ENCODE data around the gene SELP. TPM values are rescaled to one million over a fixed set of nuclear protein-coding genes. Genes with fewer than 3 reads are reported as not detected.
"Not testable (repeated sequence)": the region's sequence is repeated elsewhere in the genome, so short reads cannot be mapped to it uniquely, and the experiment has no call there.

Gene SELP
- total RNA-seq, result 7.4 TPM
- long read RNA-seq, partial matches to known transcripts, result 8 of 19 reads
- long read RNA-seq, other reads (novel, unspliced or antisense), result 7 of 19 reads

DNA sequence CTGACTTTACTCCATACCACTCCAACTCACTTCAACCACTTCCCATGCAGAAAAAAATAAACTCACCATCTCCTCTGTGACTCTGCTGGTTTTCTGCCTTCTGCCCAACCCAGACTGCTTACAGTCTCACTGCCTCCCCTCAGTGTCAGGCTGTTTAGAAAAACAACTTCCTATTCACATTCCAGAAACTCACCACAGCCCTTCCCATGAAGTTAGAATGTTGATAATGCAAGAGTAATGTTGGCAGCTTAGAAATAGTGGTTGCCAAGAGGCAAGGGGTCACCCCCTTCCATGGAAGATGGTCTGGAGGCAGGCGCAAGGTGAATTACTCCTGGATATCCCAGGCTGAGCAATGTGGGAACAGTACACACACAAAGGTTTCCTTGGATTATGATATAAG, at the start of gene SELP:
TSS of gene SELP (minus strand) at position 119 of the 400 bp plus-strand sequence. CDS start at position 69, 50 bp downstream.
- intact Hi-C loops (cut with micrococcal nuclease), result no loop called here
- DNase-seq (no peak), ATAC-seq (no peak)

DNA sequence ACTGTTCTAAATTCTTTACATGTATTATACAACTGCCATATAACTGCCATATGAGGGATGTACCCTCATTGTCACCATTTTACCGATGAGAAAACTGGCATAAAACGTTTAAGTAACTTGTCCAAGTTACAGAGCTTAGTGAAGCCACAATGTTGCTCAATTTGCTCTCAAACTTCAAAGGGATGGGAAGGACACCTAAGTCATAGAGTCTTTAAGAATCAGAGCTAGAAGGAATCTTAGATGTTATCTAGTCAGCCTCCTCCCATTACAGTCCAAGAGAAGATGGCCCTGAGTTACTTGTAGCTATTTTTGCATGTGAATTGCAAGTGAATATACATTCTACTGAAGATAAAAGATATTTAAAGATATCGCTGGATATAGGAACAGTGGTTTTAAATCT, 49.8 kb upstream of the SELP start:
- intact Hi-C loops (cut with micrococcal nuclease), result no loop called here
- DNase-seq, result no peak
- ATAC-seq, result no peak

DNA sequence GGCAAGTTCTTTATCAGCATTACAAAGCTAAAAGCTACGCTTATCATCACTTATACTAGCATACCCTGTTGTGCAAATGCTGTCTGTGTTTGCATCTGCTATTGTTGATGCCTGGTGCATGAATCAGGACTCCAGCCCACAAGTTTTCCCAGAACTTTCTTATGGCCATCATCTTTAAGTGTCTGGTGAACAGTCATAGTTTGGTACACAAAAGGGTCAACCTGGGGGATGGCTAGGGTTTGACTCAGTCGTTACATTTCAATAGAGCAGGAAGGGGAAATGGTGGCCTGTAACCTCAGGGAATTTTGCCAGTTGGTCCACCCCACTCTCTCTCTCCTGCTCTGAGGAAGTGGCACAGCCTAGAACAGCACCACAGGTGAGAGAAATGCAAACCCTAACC, 46.1 kb upstream of the SELP start:
- DNase-seq (no peak), ATAC-seq (no peak)
- intact Hi-C loops (cut with micrococcal nuclease), result no loop called here

DNA sequence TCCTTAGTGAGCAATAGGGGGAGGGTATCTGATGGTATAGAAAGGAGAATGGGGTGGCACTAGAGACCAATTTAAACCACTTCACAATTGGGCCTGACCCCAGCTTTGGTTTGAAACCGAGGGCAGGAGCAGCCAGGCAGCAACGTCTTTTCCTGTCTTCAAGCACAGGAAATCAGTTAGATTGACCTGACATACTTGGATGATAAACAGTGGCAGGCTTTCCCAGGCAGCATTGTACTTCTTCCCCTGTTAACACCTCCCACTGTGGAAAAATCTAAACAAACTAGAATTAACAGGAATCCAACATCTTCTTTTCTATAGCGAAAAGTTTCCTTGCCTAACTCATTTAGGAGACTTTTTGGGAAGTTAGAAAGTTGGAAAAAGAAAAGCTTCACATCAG, 40.9 kb upstream of the SELP start:
- ATAC-seq (no peak), DNase-seq (no peak)
- intact Hi-C loops (cut with micrococcal nuclease), result no loop called here

DNA sequence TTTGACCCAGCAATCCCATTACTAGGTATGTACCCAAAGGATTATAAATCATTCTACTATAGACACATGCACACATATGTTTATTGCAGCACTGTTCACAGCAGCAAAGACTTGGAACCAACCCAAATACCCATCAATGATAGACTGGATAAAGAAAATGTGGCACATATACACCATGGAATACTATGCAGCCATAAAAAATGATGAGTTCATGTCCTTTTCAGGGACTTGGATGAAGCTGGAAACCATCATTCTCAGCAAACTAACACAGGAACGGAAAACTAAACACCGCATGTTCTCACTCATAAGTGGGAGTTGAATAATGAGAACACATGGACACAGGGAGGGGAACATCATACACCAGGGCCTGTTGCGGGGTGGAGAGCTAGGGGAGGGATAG, 40.3 kb upstream of the SELP start:
- ATAC-seq, result not testable (repeated sequence)

DNA sequence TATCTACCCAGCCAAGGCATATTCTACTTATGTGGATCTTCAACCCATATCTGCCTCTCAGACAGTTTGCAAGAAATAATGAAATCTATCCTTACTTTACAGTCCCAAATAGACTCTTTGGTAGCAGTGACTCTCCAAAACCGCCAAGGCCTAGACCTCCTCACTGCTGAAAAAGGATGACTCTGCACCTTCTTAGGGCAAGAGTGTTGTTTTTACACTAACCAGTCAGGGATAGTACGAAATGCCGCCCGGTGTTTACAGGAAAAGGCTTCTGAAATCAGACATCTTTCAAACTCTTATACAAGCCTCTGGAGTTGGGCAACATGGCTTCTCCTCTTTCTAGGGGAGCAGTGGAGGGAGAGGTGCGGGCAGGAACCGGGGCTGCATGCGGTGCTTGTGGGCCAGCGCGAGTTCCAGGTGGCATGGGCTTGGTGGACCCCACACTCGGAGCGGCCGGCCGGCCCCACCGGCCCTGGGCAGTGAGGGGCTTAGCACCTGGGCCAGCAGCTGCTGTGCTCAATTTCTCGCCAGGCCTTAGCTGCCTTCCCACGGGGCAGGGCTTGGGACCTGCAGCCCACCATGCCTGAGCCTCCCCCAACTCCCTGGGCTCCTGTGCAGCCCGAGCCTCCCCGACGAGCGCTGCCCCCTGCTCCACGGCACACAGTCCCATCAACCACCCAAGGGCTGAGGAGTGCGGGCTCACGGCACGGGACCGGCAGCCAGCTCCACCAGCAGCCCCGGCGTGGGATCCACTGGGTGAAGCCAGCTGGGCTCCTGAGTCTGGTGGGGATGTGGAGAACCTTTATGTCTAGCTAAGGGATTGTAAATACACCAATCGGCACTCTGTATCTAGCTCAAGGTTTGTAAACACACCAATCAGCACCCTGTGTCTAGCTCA, 38.0 kb upstream of the SELP start:
- ATAC-seq; DNase-seq; intact Hi-C loops (cut with micrococcal nuclease): not testable (repeated sequence)

More for the DNA sequence above, 40.3 kb upstream of the SELP start:
- DNase-seq; intact Hi-C loops (cut with micrococcal nuclease): not testable (repeated sequence)

DNA sequence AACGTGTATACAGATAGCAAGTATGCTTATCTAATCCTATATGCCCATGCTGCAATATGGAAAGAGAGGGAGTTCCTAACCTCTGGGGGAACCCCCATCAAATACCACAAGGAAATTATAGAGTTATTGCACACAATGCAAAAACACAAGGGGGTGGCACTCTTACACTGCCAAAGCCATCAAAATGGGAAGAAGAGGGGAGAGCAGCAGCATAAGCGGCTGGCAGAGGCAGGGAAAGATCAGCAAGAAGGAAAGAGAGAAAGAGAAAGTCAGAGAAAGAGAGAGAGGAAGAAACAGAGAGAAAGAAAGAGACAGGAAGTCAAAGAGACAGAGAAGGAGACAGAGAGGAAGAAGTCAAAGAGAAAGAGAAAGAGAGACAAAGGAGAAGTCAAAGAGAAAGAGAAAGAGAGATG, 37.3 kb upstream of the SELP start:
- intact Hi-C loops (cut with micrococcal nuclease); DNase-seq; ATAC-seq: not testable (repeated sequence)

DNA sequence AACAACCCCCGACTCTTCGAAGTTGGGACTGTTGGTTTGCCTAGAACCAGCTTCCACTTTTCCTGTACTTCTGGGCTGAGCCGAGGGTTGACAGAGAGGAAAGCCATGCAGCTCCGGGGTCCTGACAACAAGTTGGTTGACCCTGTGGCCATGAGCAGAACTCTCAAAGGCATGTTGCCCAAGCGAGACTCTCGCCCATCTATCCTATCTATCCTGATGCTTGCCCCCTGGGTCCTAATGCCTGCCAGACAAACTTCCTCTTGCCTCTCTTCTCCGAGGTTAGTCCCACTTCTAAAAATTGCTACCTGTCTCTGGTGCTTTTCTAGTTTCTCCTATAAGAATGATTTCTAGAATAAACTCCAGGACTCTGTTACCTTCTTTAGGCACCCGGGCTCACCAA, 32.8 kb upstream of the SELP start:
- intact Hi-C loops (cut with micrococcal nuclease); DNase-seq; ATAC-seq: not testable (repeated sequence)

DNA sequence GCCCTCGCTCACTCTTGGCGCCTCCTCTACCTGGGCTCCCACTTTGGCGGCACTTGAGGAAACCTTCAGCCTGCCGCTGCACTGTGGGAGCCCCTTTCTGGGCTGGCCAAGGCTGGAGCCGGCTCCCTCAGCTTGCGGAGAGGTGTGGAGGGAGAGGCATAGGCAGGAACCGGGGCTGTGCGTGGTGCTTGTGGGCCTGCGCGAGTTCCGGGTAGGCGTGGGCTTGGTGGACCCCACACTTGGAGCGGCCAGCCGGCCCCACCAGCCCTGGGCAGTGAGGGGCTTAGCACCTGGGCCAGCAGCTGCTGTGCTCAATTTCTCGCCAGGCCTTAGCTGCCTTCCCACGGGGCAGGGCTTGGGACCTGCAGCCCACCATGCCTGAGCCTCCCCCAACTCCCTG, 31.1 kb upstream of the SELP start:
- DNase-seq; intact Hi-C loops (cut with micrococcal nuclease); ATAC-seq: not testable (repeated sequence)

DNA sequence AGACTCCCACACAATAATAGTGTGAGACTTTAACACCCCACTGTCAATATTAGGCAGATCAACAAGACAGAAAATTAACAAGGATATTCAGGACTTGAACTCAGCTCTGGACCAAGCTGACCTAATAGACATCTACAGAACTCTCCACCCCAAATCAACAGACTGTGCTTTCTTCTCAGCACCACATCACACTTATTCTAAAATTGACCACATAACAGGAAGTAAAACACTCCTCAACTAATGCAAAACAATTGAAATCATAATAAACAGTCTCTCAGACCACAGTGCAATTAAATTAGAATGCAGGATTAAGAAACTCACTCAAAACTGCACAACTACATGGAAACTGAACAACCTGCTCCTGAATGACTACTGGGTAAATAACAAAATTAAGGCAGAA, 28.9 kb upstream of the SELP start:
- intact Hi-C loops (cut with micrococcal nuclease); DNase-seq; ATAC-seq: not testable (repeated sequence)

DNA sequence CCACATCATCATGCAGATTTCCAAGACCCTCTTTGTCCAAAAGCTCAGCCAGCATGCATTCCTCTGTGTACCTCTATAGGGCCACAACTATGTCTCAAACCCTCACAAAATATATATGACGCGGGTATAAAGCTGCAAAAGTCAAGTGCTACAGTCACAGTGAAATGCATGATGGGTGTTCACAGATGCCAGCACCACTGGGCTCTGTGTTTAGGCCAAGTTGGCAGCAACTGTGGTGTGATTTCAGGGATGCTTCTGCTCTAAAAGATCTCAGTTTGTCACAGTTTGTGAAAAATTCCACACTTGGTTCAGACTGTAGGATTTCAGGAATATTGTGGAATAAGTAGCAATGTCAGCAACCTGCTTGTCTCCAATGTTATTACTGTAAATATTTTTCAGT, 23.9 kb upstream of the SELP start:
- intact Hi-C loops (cut with micrococcal nuclease), result no loop called here
- no peak for DNase-seq
- ATAC-seq, result no peak

DNA sequence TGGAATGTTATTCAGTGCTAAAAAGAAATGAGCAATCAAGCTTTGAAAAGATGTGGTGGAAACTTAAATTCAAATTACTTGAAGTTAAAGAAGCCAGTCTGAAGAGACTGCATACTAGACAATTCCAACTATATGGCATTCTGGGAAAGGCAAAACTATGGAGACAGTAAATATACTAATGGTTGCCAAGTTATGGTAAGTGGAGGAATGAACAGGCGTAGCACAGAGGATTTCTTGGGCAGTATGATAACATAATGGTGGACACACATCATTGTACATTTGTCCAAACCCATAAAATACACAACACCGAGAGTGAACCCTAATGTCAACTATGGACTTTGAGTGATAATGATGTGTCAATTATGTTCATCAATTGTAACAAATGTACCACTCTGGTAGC, 21.1 kb upstream of the SELP start:
- intact Hi-C loops (cut with micrococcal nuclease), result no loop called here
- ATAC-seq, result no peak
- DNase-seq, result no peak

DNA sequence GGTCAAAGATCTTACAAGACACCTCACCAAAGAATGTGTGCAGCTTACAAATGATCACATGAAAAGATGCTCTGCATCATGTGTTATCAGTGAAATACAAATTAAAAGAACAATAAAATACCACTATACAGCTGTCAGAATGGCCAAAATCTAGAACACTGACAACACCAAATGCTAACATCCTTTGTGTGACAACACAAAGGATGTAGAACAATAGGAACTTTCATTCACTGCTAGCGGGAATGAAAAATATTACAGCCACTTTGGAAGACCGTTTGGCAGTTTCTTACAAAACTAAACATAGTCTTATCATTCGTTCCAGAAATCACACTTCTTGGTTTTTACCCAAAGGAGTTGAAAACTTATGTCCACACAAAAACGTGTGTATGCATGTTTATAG, 20.6 kb upstream of the SELP start:
- no peak for ATAC-seq
- no peak for DNase-seq
- intact Hi-C loops (cut with micrococcal nuclease), result no loop called here

DNA sequence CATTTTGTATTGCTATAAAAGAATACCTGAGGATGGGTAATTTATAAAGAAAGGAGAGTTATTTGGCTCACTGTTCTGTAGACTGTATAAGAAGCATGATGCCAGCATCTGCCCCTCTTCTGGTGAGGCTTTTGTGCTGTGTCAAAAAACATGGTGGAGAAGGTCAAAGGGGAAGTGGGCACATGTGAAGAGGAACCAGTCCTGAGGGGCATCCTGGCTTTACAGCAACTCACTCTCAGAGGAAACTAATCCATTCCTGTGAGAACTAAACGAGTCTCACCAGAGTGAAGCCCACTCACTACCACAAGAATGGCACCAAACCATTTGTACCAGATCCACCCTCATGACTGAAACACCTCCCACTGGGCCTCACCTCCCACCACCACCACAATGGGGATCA, 18.8 kb upstream of the SELP start:
- DNase-seq, result no peak
- ATAC-seq, result no peak
- intact Hi-C loops (cut with micrococcal nuclease), result no loop called here

DNA sequence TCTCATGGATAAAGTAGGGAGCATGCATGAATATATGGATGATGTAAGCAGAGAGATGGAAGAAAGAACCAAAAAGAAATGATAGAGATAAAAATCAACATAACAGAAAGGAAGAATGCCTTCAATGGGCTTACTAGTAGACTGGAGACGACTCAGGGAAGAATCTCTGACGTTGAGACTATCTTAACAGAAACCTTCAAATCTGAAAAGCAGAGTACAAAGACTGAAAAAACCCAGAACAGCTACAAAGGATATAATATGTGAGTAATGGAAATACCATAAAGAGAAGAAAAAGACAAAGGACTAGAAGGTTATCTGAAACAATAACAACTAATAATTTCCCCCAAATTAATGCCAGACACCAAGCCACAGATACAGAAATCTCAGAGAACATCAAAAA, 18.3 kb upstream of the SELP start:
- ATAC-seq, result no peak
- intact Hi-C loops (cut with micrococcal nuclease), result no loop called here
- no peak for DNase-seq

DNA sequence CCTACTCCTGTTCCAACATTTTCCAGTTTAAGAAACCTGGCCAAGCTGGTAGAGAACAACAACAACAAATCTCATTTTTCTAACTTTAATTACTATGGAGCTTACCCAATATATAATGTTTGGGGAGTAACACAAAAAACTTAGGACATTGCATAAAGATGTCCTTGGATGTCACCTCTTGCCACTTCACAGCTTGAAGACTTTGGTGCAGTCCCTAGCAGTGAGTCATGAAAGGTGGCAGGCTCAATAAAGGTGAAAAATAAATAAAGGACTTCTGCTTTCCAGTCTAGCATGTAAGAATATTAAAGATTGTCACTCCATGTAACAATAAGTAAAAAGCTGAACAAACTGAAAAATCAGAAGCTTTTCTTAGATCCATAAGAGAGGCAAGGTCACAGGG, 17.6 kb upstream of the SELP start:
- ATAC-seq (no peak), DNase-seq (no peak)
- intact Hi-C loops (cut with micrococcal nuclease), result no loop called here

DNA sequence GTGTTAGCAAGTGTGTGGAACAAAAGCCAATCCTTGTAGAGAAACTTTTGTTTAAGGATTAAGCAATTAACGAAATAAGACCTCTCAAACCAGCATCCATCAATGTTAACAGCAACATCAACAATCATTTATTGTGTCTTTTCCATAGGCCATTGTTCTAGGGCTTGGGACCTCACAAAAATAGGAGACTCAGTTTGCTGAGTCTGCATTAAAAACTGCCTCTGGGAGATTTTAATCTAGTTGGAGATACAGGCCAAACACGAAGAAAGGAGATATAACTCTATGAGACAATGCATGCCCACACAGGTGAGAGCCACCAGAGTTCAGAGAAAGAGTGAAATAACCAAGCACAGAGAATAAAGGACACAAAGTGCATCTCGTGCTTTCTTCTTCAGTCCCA, 14.4 kb upstream of the SELP start:
- intact Hi-C loops (cut with micrococcal nuclease), result no loop called here
- DNase-seq, result no peak
- ATAC-seq, result no peak

DNA sequence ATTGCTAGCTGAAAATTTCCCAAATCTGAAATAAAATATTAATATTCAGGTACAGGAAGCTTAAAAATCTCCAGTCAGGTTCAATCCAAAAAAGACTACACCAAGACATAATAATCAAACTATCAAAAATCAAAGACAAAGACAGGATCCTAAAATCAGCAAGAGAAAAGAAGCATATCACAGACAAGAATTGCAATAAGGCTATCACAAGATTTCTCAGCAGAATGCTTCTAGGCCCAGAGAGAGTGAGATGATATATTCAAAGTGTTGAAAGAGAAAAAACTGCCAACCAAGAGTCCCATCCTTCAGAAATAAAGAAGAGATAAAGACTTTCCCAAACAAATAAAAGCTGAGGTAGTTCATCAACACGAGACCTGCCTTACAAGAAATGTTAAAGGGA, 5.0 kb upstream of the SELP start:
- intact Hi-C loops (cut with micrococcal nuclease), result no loop called here
- no peak for ATAC-seq
- no peak for DNase-seq

DNA sequence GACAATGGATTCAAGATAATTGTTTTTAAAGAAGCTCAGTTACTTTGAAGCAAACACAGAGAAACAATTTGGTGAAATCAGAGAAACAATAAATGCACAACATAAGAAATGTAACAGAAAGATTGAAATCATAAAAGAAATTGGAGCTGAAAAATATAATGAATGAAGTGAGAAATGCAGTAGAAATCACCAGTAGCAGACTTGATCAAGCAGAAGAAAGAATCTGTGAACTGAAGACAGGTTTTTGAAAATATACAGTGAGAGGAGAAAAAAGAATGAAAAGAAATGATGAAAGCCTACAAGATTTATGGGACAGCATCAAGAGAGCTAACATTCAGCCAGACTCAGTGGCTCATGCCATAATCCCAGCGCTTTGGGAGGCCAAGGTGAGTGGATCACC, 4.2 kb upstream of the SELP start:
- ATAC-seq, result no peak
- intact Hi-C loops (cut with micrococcal nuclease), result no loop called here
- no peak for DNase-seq

DNA sequence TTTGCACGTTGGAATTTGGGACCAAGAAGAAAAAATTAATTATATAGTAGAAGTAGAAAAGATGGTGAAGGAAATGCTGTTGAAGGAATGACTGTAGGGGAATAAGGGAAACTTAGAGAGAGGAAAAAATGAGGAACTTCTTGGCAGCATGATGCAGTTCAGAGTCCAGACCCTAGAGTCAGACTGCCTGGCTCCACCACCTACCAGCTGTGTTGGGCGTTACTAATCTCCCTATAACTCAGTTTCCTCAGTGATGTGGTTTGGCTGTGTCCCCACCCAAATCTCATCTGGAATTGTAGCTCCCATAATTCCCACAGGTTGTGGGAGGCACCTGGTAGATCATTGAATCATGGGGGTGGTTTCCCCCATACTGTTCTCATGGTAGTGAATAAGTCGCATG, 1.3 kb upstream of the SELP start:
- DNase-seq (no peak), ATAC-seq (no peak)
- intact Hi-C loops (cut with micrococcal nuclease), result no loop called here

DNA sequence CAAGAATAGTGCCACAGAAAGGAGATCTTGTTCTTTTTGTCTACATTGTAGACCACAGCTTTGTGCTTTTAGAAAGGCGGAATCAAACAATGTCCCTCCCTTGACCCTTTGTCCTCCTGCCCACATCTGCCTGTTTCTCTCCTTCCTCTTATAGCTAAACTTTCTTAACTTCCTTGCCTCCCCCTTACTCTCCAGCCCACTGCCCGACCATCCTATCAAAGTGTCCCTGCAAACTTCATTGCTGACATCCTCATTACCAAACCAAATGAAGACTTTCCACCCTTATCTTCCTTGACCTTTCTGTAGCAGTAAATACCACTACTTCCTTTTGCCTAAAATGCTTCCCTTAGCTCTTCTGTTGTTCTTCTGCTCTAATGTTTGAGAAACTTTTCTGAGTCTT, 5.0 kb downstream of the SELP start:
- intact Hi-C loops (cut with micrococcal nuclease), result no loop called here
- ATAC-seq, result no peak

More for the DNA sequence above, 5.0 kb downstream of the SELP start:
- no peak for DNase-seq

Measured in left ventricle myocardium superior (tissue), 1 donor.